ENCODE measurements around the gene PIGM.

Gene PIGM

GRCh38 chr1:159989581-159989980 is 42.2 kb downstream of the PIGM start:
- no peak for DNase-seq (ENCODE audit: low read depth, low spot score)

- no peak for DNase-seq (ENCODE audit: low read depth, low spot score)
These were observed 43.8 kb downstream of the PIGM start for GRCh38 chr1:159988006-159988405.

- no peak for DNase-seq (ENCODE audit: low read depth, low spot score)
These were observed 44.6 kb downstream of the PIGM start for GRCh38 chr1:159987186-159987585.

- no peak for DNase-seq (ENCODE audit: low read depth, low spot score)
These were observed 45.3 kb downstream of the PIGM start for GRCh38 chr1:159986531-159986930.

- DNase-seq (ENCODE audit: low read depth, low spot score): no peak
These were observed 45.7 kb downstream of the PIGM start for GRCh38 chr1:159986093-159986492.

- DNase-seq (ENCODE audit: low read depth, low spot score): no peak
These were observed 46.3 kb downstream of the PIGM start for GRCh38 chr1:159985473-159985872.

GRCh38 chr1:159983681-159984080 is 48.1 kb downstream of the PIGM start:
- no peak for DNase-seq (ENCODE audit: low read depth, low spot score)

GRCh38 chr1:159982280-159982679 is 49.5 kb downstream of the PIGM start:
- DNase-seq (ENCODE audit: low read depth, low spot score): no peak

GRCh38 chr1:159981351-159982055 is 50.3 kb downstream of the PIGM start:
- DNase-seq (ENCODE audit: low read depth, low spot score): no peak

- DNase-seq (ENCODE audit: low read depth, low spot score): no peak
These were observed 51.0 kb downstream of the PIGM start for GRCh38 chr1:159980786-159981185.

- DNase-seq (ENCODE audit: low read depth, low spot score): no peak
These were observed 51.7 kb downstream of the PIGM start for GRCh38 chr1:159980076-159980475.

GRCh38 chr1:159979257-159979656 is 52.5 kb downstream of the PIGM start:
- no peak for DNase-seq (ENCODE audit: low read depth, low spot score)

GRCh38 chr1:159978107-159978398 is 53.7 kb downstream of the PIGM start:
- no peak for DNase-seq (ENCODE audit: low read depth, low spot score)

- DNase-seq (ENCODE audit: low read depth, low spot score): no peak
These were observed 54.3 kb downstream of the PIGM start for GRCh38 chr1:159977364-159978106.

Data from activated CD4-positive, CD25-positive, alpha-beta regulatory T cell treated with anti-CD3 and anti-CD28 coated beads, Interleukin-2, amount 50 U/mL, for 16 hours (primary cell).